ENCODE measurements around the gene PLEKHM1.

The PLEKHM1 gene

GRCh38 chr17:45440161-45440778, 50.3 kb downstream of the PLEKHM1 start:
- DNase-seq, result no peak

GRCh38 chr17:45438931-45439610, 51.5 kb downstream of the PLEKHM1 start:
- no peak for DNase-seq

- no peak for DNase-seq
Measured at GRCh38 chr17:45437465-45438283, 52.8 kb downstream of the PLEKHM1 start.

- no peak for DNase-seq
Measured at GRCh38 chr17:45436625-45437464, 53.7 kb downstream of the PLEKHM1 start.

- no peak for DNase-seq
Measured at GRCh38 chr17:45436161-45436560, 54.4 kb downstream of the PLEKHM1 start.

- DNase-seq, result no peak
Measured at GRCh38 chr17:45435481-45435880, 55.0 kb downstream of the PLEKHM1 start.

- DNase-seq, result no peak
Measured at GRCh38 chr17:45433159-45433535, 57.4 kb downstream of the PLEKHM1 start.

- no peak for DNase-seq
Measured at GRCh38 chr17:45432405-45433158, 57.9 kb downstream of the PLEKHM1 start, which contains the start of gene ARHGAP27. ARHGAP27 (minus strand) TSS chr17:45432870; CDS start chr17:45430279, 2,591 bp downstream.

- DNase-seq, result peak; percentile 70
Measured at GRCh38 chr17:45431531-45432404, 58.8 kb downstream of the PLEKHM1 start.

GRCh38 chr17:45430738-45431530, 59.6 kb downstream of the PLEKHM1 start:
- DNase-seq, result no peak

GRCh38 chr17:45430006-45430737, 60.3 kb downstream of the PLEKHM1 start:
- DNase-seq, result no peak

GRCh38 chr17:45429339-45430005, 61.0 kb downstream of the PLEKHM1 start:
- no peak for DNase-seq

GRCh38 chr17:45428931-45429338, 61.6 kb downstream of the PLEKHM1 start:
- DNase-seq, result no peak

GRCh38 chr17:45428050-45428617, 62.4 kb downstream of the PLEKHM1 start:
- DNase-seq, result peak; percentile 68

GRCh38 chr17:45427181-45427835, 63.2 kb downstream of the PLEKHM1 start:
- no peak for DNase-seq

GRCh38 chr17:45426561-45426960, 64.0 kb downstream of the PLEKHM1 start:
- no peak for DNase-seq

- DNase-seq, result no peak
Measured at GRCh38 chr17:45425984-45426413, 64.5 kb downstream of the PLEKHM1 start.
